Frontal cortex (tissue), 4 donors: ENCODE measurements around the gene F8. TPM values are rescaled to one million over a fixed set of nuclear protein-coding genes. Genes with fewer than 3 reads are reported as not detected.
"Not testable (repeated sequence)": the region's sequence is repeated elsewhere in the genome, so short reads cannot be mapped to it uniquely, and the experiment has no call there.

Experiments
- DNase-seq, 2 donors: peaks; one replicate each; pipeline ENCODE4 v3.0.0; 2012; ENCODE audit warnings: low spot score in 2 of 2
- FAIRE-seq: peaks from 2 replicates; lab custom pipeline; 2012; peaks lifted over from hg19 to GRCh38; lab: Jason Lieb, UNC
- total RNA-seq: library from RNA; depleted of rRNA; stranded (reverse); fragments of >200 nt; gene quantifications from one replicate; pipeline ENCODE4 v1.2.3, GENCODE V29; 2014
- donor health status: control.
- donor health status: control.
- donor health status: control.

Gene F8
- total RNA-seq, 1 donor from 2014 or later: 6.1 TPM

DNA sequence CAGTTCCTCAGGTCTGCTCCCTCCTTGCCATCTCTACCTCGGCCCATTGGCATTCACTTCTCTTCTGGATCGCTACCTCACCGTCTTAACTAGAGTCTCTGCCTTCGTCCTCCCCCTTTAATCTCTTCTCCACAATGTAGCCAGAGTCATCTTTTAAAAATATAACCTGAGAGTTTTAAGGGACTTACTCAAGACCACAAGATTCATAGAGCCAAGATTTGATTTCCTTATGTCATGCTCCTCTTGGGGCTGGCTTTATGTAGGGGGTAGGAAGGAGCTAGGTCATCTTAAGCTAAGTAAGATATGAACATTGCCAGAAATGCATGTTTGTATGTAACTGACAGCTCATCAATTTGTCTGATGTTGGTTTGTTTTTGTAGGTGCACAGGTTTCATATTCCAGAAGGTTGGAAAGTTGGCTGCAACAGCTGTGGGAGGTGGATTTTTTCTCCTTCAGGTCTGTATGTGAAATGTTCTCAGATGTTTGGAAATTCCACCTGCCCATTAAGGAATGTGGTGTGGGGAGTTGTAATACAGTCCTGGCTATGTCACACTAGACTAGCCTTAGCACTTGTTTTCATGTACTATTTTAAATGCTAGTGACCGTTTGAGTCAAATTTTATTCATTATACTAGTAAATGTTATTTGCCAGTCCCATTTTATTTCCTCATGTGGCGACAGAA, 23.7 kb upstream of the F8 start:
- DNase-seq (no peak), FAIRE-seq (no peak)

DNA sequence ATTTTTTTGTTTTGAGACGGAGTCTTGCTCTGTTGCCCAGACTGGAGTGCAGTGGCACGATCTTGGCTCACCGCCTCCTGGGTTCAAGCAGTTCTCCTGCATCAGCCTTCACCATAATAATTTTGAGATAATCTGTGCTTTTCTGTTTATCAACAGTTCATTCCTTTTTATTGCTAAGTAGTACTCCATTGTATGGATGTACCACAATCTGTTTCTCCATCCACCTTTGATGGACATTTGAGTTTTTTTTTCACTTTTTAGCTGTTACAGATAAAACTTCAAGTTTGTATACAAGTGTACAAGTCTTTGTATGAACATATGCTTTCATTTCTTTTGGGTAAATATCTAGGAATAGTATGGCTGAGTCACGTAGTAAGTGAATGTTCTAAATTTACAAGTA, 13.2 kb upstream of the F8 start:
- no peak for FAIRE-seq
- no peak for DNase-seq

- no peak for DNase-seq
- FAIRE-seq: no peak
Measured at GRCh38 chrX:155031657-155032056, 9.1 kb upstream of the F8 start.

DNA sequence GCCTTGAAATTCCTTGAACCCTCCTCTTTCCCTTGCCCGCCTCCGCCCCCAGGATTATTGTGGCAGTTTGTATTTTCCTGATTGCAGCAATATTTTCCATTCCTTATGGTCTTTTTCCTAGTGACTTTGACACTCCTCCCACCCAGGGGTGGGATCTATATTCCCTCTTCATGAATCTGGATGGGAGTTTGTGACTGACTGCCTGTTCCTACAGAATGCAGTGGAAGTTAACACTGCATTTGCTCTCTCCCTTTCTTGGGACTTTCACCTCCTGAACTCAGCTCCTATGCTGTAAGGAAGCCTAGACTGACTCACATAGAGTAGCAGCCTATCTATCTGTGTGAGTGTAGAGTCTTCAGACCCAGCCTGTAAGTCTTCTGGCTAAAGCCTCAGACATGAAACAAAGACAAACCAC, 6.4 kb upstream of the F8 start:
- DNase-seq: no peak
- no peak for FAIRE-seq

DNA sequence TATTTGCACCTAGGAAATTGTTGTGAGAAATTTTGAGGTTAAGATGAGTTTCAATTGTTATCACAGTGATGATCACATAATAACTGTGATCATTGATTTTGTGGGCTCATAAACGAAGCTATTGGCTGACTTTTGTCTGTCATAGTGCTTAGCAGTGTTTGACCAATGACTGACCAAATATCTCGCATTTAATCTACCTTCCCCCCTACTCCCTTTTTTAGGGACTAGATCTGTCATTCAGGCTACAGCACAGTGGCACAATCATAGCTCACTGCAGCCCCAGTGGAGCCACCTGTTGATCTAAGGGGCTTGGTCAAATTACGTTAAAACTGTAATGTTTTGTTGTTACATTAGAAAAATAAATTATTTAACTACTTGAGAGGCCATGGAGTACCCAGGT, 5.6 kb upstream of the F8 start:
- no peak for DNase-seq
- FAIRE-seq: no peak

DNA sequence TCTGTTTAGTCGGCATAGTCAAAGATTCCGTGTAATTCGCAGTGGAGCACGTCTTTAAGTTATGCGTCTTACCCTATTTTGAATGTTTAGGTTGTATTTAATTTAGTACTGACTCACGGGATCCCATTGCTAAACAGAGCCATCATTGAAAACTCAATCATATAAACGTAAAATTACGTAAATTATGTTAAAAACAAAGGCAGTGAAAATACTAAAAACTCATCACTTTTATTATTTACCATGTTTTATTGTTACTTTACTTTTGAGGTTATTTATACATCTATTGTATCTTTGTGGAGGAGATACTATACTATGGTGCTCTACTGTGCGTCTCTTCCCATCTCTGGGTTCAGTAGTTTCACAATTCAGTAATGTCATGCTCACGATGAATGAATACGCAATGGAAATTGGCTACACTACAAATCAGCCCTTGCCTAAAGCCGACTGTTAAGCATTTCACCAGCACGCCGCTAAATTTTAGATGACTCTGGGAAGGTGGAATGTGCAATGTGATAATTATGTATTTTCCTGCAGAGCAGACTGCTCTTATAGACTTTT, 5.1 kb upstream of the F8 start:
- FAIRE-seq: no peak
- no peak for DNase-seq

DNA sequence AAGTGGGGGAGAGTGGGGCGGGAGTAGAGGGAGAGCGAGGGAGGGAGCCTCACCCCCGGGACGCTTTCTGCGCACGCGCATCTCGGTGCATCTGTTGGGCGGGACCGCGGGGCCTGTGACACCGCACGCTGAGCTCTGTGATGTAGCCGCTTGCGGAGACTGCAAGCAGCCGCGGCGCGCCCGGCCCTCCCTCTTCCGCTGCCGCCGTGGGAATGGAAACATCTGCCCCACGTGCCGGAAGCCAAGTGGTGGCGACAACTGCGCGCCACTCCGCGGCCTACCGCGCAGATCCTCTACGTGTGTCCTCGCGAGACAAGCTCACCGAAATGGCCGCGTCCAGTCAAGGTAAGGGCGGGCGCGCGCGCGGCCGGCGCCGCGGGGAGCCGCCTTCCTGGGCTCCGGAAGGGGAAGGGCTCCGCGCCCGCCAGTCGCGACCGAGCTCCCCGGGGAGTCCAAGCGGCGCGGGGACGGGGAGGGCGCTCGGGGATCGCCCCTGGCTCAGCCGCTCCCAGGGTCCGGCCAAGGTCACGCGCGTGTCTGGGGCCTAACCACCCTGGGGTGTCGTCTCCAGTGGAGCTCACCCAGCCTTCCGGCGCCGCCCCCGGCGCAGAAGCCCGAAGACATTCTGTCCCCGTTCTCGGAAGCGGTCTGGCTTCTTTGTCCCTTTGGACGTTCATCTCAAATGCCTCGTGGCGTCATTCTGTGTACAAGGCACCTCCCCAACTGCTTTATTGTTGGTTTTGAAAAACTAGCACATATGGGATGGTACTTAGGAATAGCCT, 4.4 kb upstream of the F8 start, which contains the start of gene FUNDC2:
Gene FUNDC2, plus strand, starts transcription at position 118 of the 782 bp plus-strand sequence. Its CDS starts 95 bp downstream, at position 213.
- no peak for FAIRE-seq
- peak; percentile 68 to 72 for DNase-seq

GRCh38 chrX:155026420-155026726, 3.9 kb upstream of the F8 start:
- no peak for FAIRE-seq

DNA sequence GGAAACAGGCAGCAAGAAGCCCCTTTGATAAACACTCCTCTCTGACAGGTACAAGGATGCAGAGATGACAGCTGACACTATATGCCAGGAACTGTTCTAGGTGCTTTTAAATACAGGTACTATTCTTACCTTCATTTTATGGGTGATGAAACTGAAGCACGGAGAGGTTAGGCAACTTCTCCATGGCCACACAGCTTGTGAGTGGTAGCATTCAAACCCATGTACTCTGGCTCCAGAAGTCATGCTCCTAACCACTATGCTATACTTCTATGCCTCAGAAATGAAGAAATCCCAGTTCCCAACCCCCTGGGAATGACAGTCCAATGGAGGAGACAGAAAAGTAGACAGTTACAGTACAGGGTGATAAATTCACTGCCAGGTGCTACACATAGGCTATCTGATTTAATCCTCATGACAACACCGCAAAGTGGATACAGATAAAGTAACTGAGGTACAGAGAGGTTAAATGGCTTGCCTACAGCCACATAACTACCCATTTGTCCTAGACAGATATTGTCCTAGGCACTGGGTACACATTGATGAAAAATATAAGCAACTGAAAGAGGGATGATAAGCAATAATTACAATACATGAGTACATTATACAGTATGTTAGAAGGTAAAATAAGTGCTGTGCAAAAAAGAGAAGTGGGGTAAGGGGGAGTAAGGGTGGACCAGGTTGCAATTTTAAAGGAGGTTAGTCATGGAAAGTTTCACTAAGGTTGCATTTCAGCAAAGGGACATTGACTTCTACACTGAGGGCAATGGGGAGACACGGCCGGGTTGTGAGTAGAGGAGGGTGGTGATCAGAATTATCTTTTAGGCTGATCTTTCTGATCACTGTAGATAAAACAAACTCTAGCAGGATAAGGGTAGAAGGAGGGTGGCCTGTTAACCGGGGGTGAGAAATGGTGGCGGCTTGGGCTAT, 1.6 kb upstream of the F8 start:
- no peak for DNase-seq
- FAIRE-seq: no peak

More at GRCh38 chrX:155026420-155026726, 3.9 kb upstream of the F8 start:
- DNase-seq: no peak

DNA sequence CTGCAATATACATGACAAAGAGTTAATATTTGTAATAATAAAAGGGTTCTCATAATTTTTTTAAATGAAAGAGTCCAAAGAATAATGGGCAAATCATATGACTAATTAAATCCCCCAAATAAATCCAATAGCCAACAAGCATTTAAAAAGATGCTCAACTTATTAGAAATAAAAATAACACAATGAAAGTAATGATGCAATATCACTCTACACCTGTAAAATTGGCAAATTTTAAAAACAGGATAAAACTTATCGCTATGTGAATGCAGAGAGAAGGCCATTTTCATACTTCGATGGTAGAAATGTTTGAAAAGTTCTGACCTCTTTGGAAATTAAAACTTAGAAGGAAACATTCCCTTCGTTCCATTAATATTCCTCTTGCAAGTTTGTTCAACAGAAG, 1.9 kb downstream of the F8 start:
- FAIRE-seq (no peak), DNase-seq (no peak)

DNA sequence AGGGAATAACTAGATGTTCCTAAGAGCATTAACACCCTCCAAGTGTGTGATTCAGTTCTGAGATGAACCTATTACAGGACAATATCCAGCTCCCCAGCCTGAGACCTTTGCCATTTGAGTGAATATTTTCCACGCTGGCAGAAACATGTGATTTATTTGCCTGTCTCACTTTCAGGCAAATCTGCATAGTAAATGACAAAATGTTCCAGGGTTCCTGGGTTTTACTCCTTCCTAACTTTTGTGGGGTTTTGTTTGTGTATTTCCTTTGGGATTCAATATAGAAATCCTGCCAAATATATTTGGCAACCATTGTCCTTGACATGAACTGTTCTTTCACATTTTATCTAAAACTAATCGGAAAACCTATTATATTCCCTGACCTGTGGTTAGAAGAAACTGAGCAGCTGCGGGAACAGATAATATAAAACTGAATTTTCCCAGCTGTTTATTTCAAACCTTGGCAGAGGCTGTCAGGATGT, 12.5 kb downstream of the F8 start:
- FAIRE-seq: no peak
- DNase-seq: no peak

GRCh38 chrX:155008578-155008977, 13.9 kb downstream of the F8 start:
- not testable (repeated sequence) for FAIRE-seq, DNase-seq

DNA sequence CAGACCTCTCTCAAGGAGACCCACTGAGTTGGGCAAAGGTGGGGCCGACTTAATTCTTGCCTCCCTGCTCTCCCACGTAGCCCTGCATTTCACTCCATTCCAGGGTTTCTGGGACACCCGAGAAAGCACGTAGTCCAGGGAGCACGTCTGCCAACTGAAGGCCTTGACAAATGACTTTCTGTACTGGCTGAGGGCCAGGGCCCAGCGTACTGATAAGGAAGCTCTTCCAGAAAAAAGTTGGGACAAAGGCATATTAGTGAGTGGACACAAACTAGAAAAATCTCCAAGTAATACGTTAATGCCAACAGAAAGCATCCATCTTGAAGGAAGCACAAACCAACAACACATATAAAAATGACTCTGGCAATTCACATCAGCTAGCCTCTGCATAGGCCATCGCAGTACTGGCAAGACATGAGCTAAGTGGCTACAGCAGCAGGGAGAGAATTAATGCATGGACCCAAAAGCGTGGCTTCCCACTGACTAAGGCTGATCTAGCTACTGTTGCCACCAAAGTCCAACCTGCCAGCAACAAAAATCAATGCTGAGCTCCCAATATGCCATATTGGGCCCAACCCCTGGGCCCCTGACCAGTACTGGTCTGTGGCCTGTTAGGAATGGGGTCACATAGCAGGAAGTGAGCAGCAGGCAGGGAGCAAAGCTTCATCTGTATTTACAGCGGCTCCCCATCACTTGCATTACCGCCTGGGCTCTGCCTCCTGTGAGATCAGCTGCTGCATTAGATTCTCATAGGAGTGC, 15.4 kb downstream of the F8 start:
- not testable (repeated sequence) for FAIRE-seq, DNase-seq

DNA sequence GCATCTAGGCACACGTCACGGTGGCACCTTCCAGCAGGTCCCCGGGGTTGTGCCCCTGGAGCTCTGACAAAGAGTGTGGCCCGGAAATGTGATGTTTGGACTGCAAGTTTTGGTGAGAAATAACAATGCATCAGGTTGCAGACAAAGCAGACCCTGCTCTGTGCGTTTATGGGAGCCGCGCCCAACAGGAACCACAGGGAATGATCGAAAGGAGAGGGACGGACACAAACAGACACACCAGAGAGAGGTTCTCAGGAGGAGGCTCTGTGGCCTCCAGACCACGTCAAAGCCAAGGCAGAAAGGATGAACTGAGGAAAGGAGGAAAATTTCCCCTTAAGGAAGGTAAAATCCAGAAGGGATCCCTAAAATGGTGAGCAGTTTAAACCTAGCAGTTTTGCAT, 16.1 kb downstream of the F8 start:
- FAIRE-seq, DNase-seq: not testable (repeated sequence)

GRCh38 chrX:155005190-155005589, 17.3 kb downstream of the F8 start:
- FAIRE-seq (no peak), DNase-seq (no peak)

GRCh38 chrX:155001873-155002272, 20.6 kb downstream of the F8 start:
- DNase-seq (no peak), FAIRE-seq (no peak)

DNA sequence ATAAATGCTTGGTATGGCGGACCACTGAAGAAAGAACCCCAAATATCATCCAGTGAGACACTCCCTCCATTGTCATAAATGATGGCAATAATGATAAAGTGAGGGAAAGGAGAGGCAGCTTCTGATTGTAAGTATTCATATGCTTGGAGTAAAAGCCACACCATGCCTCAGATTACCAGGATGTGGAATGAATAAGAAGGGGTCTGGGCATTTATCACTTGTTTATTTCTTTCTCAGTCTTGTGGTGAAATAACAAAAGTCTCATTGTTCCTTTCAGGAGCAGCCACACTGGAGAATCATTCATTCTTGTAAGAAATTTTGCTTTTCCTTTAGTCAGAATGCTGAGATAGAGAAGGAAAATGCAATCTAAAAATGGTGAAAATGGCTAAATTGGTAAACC, 21.7 kb downstream of the F8 start:
- no peak for FAIRE-seq
- DNase-seq: no peak

GRCh38 chrX:154998204-154998880, 24.2 kb downstream of the F8 start:
- DNase-seq (no peak), FAIRE-seq (no peak)

DNA sequence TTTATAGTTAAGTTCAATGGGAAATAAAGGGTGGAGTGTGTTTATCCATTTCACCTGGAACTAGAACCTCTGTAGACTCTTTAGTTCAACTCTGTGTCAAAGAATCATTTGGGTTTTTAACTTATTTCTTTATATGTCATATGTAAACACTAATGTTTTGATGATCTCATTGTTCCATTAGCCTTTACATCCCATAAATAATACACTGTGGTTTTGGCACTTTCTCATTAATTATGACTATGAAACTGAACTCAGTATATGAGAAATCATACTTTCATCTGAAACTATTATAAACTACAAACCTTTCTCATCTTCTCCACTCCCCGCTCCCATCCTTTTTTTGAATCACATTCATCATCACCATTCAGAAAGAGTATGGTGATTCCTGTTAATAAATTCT, 31.0 kb downstream of the F8 start:
- DNase-seq (no peak), FAIRE-seq (no peak)
